Measurements from ENCODE around the gene BABAM1. TPM values are rescaled to one million over a fixed set of nuclear protein-coding genes. Genes with fewer than 3 reads are reported as not detected.

Gene BABAM1
- total RNA-seq, 1 donor from 2014 or later = 127 TPM

DNA sequence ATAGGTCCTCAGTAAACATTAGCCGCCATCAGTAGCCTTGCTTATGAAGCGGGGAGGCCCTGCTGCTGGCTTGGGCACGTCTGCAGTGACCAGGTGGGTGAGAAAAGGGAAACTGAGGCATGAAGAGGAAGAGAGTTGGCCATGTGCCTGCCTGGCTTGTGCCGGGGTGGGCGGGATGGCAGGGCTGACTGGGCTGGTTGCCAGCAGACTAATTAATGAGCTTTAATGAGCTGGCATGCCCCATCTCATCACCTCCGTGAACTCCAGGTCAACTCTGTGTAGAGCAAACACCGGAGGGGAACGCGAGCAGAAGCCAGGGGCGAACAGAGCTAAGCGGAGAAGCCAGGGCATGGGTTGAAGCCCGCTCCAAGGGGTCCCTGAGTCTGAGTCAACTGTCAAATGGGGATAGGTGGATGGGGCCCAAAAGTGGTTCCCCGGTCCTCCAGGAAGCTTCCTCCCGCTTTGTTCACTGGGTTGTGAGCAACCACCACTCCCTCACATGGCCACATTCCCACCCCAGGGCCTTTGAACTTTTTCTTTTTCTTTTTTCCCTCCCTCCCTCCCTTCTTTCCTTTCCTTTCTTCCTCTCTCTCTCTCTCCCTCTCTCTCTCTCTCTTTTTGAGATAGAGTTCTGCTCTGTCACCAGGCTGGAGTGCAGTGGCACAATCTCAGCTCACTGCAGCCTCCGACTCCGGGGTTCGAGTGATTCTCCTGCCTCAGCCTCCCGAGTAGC, 30.3 kb upstream of the BABAM1 start:
- peak overlapping the region; percentile 58 for H3K4me3 Mint-ChIP-seq

GRCh38 chr19:17237747-17238706, 29.2 kb upstream of the BABAM1 start:
- Mint-ChIP-seq H3K9me3 (no peaks in the 10 kb centered on the region), H3K36me3 (ENCODE audit: low read depth) (peaks cover 2% of the 10 kb centered on the region), H3K27me3 (no peaks in the 10 kb centered on the region), H3K4me3 (peak overlapping the region; percentile 58), H3K27ac (no peak overlapping the region), H3K4me1 (peaks cover 5% of the 10 kb centered on the region)
- DNase-seq = no peak
- intact Hi-C loops (cut with micrococcal nuclease) = loop anchor here (10.0 kb wide), 1 partner anchor 47 kb away; the partner anchor contains the start of gene ANKLE1

More for the DNA sequence above, 30.3 kb upstream of the BABAM1 start:
- intact Hi-C loops (cut with micrococcal nuclease) = loop anchor here (10.0 kb wide), 1 partner anchor 48 kb away; the partner anchor contains the start of gene ANKLE1
- no peak for DNase-seq
- peak overlapping the region; percentile 75 for H3K27ac Mint-ChIP-seq
- H3K4me1 Mint-ChIP-seq = peaks cover 5% of the 10 kb centered on the region
- H3K27me3 Mint-ChIP-seq = no peaks in the 10 kb centered on the region
- no peaks in the 10 kb centered on the region for H3K9me3 Mint-ChIP-seq
- peaks cover 5% of the 10 kb centered on the region for H3K36me3 Mint-ChIP-seq (ENCODE audit: low read depth)

DNA sequence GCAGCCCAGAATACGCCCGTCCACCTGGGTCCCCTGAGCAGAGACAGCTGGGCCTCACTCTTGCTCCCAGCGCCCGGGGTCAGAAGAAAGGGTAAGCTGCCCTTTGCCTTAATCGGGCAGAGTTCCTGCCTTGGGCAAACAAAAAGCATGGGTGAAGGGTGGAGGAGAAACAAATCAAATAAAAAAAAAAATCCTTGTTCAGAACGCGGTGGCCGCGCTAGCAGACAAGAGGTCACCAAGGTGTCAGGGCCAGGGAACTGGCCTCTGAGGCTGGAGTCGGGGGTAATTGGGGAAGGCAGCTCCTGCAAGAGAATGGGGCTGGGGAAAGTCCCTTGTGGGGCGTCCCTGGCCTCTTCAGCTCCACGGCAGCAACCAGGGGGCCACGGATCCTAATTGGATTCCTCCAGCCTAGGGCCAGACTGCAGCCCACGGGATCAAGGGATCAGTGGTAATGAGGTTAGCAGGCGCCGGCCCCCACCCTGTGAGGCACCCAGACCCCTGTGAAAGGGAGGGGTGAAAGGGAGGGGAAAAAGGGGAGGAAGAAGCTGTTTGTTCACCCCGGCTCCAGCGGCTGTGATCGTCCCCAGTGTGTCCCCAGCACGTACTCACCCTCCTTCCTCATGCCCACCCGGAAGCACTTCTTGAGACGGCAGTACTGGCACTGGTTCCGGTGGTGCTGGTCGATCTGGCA, 27.0 kb upstream of the BABAM1 start:
- Mint-ChIP-seq H3K27me3 (peaks cover 8% of the 10 kb centered on the region), H3K4me3 (no peak overlapping the region), H3K27ac (no peak overlapping the region), H3K9me3 (no peaks in the 10 kb centered on the region), H3K4me1 (peaks cover 2% of the 10 kb centered on the region), H3K36me3 (ENCODE audit: low read depth) (no peaks in the 10 kb centered on the region)
- intact Hi-C loops (cut with micrococcal nuclease) = no loop called here
- no peak for DNase-seq

DNA sequence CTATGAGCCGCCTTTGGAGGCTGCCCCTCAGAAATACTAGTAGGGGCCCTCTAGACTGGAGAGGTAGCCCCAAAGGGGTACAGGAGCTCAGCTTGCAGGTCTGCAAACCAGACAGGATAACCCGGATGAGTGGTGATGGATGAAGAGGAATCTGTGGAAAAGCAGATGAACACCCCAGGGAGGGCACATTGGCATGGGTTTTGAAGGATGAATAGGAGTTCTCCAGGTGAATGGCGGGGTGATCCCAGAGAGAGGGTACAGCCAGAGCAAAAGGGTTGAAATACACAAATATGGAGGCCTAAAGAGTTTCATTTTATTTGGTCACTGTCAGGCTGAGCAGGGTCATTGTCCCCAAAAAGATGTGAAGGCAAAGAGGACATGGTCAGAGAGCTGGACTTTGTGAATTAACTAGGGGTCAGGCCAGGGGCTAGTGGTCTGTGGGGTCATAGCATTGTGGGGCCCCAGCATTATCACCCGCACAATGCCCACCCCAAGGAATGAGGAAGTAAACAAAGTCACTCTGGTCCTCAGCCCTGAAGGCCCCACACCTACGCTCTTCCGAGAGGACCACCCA, 26.3 kb upstream of the BABAM1 start:
- no peaks in the 10 kb centered on the region for H3K36me3 Mint-ChIP-seq (ENCODE audit: low read depth)
- intact Hi-C loops (cut with micrococcal nuclease) = no loop called here
- H3K27ac Mint-ChIP-seq = no peak overlapping the region
- H3K9me3 Mint-ChIP-seq = no peaks in the 10 kb centered on the region
- H3K27me3 Mint-ChIP-seq = peaks cover 8% of the 10 kb centered on the region
- H3K4me3 Mint-ChIP-seq = no peak overlapping the region
- H3K4me1 Mint-ChIP-seq = peaks cover 2% of the 10 kb centered on the region
- DNase-seq = no peak

GRCh38 chr19:17242431-17243208, 24.6 kb upstream of the BABAM1 start:
- no peak for DNase-seq
- Mint-ChIP-seq H3K36me3 (ENCODE audit: low read depth) (no peaks in the 10 kb centered on the region), H3K4me3 (no peak overlapping the region), H3K9me3 (no peaks in the 10 kb centered on the region), H3K4me1 (peaks cover 8% of the 10 kb centered on the region), H3K27ac (peak overlapping the region; percentile 20), H3K27me3 (peaks cover 14% of the 10 kb centered on the region)
- intact Hi-C loops (cut with micrococcal nuclease) = no loop called here

GRCh38 chr19:17243211-17243829, 23.9 kb upstream of the BABAM1 start:
- H3K27me3 Mint-ChIP-seq = peaks cover 14% of the 10 kb centered on the region
- no peak overlapping the region for H3K4me3 Mint-ChIP-seq
- DNase-seq = no peak
- H3K4me1 Mint-ChIP-seq = peaks cover 7% of the 10 kb centered on the region
- H3K27ac Mint-ChIP-seq = no peak overlapping the region
- no peaks in the 10 kb centered on the region for H3K9me3 Mint-ChIP-seq
- intact Hi-C loops (cut with micrococcal nuclease) = no loop called here
- H3K36me3 Mint-ChIP-seq (ENCODE audit: low read depth) = no peaks in the 10 kb centered on the region

- no peak for DNase-seq
- intact Hi-C loops (cut with micrococcal nuclease) = no loop called here
- Mint-ChIP-seq H3K9me3 (no peaks in the 10 kb centered on the region), H3K4me3 (peak overlapping the region; percentile 63), H3K36me3 (ENCODE audit: low read depth) (no peaks in the 10 kb centered on the region), H3K27me3 (peaks cover 15% of the 10 kb centered on the region), H3K4me1 (peaks cover 7% of the 10 kb centered on the region), H3K27ac (peak overlapping the region; percentile 8)
Observed at GRCh38 chr19:17243830-17244617, 23.2 kb upstream of the BABAM1 start.

GRCh38 chr19:17244618-17245534, 22.4 kb upstream of the BABAM1 start:
- H3K36me3 Mint-ChIP-seq (ENCODE audit: low read depth) = no peaks in the 10 kb centered on the region
- peak overlapping the region; percentile 63 for H3K4me3 Mint-ChIP-seq
- peak overlapping the region; percentile 8 for H3K27ac Mint-ChIP-seq
- H3K4me1 Mint-ChIP-seq = peaks cover 7% of the 10 kb centered on the region
- intact Hi-C loops (cut with micrococcal nuclease) = no loop called here
- no peak for DNase-seq
- H3K27me3 Mint-ChIP-seq = peaks cover 16% of the 10 kb centered on the region
- H3K9me3 Mint-ChIP-seq = no peaks in the 10 kb centered on the region

- no peaks in the 10 kb centered on the region for H3K36me3 Mint-ChIP-seq (ENCODE audit: low read depth)
- no peaks in the 10 kb centered on the region for H3K9me3 Mint-ChIP-seq
- no peak for DNase-seq
- peaks cover 7% of the 10 kb centered on the region for H3K4me1 Mint-ChIP-seq
- intact Hi-C loops (cut with micrococcal nuclease) = no loop called here
- peaks cover 16% of the 10 kb centered on the region for H3K27me3 Mint-ChIP-seq
- H3K4me3 Mint-ChIP-seq = peak within 1 kb of the TSS; percentile 90
- H3K27ac Mint-ChIP-seq = peak within 1 kb of the TSS; percentile 89
Observed at GRCh38 chr19:17245535-17245984, 21.7 kb upstream of the BABAM1 start, which contains the start of gene NR2F6. NR2F6 (minus strand) TSS chr19:17245919; CDS start chr19:17245220, 699 bp downstream.

DNA sequence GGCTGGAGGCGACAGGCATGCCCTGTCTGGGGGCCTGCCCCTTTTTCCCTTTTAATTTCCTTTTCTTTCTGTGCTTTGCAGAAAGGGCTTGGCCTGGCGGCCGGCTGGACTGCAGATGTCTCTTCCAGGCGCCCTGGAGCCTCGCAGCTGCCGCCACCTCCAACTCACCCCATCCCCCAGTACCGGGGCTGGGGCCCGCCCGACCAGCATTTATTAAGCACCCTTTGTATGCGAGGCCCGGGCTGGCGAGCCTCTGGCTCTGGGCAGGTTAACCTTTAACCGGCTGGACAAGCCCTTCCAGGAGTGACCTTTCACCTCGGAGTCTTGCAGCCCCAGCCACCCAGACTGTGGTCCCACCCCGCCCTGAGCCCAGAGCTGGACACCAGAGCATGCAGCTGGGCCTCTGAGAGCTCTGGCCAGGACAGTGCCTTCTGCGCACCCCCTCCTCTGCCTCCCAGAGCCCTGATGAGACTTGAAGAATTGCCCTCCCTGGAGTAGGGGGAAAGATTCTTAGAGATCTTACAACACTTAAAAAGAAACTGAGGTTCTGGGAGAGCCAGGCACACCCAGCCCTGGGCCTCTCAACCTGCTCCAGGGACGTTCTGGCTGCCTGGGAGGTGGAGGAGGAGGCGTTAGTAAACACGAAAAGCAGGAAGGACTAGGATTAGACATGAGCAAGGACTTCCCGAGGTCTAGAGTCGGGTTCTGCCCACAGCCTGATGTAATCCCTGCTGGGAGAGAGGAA, 20.4 kb upstream of the BABAM1 start:
- Mint-ChIP-seq H3K27me3 (peaks cover 16% of the 10 kb centered on the region), H3K4me3 (peak overlapping the region; percentile 90), H3K36me3 (ENCODE audit: low read depth) (no peaks in the 10 kb centered on the region), H3K4me1 (peaks cover 7% of the 10 kb centered on the region), H3K9me3 (no peaks in the 10 kb centered on the region), H3K27ac (no peak overlapping the region)
- no peak for DNase-seq
- intact Hi-C loops (cut with micrococcal nuclease) = no loop called here
